ENCODE measurements around the gene FAM117B.

DNA sequence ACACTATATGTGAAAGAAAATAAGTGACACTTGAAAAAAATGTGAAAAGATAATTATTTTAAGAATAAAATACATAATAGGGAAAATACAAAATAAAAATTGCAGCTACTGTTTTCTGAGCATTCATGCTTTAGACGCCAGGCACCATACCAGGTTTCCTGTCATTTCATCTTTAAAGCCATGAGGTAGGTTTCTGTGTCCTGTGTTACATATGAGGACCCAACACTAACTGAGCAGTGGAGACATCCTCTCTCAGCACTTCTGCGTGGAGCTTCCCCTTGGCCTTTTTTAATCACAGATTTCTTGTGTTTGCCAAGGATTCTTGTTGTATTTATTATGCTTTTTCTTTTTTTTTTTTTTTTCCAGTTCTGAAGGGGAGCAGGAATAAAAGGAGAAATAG, 117.3 kb downstream of the FAM117B start:
- TF ChIP-seq EZH2 (IDR thresholded peaks at IDR 0.05; ENCODE audit: insufficient read depth, low read length): no peak
- TF ChIP-seq, protein P1, sequence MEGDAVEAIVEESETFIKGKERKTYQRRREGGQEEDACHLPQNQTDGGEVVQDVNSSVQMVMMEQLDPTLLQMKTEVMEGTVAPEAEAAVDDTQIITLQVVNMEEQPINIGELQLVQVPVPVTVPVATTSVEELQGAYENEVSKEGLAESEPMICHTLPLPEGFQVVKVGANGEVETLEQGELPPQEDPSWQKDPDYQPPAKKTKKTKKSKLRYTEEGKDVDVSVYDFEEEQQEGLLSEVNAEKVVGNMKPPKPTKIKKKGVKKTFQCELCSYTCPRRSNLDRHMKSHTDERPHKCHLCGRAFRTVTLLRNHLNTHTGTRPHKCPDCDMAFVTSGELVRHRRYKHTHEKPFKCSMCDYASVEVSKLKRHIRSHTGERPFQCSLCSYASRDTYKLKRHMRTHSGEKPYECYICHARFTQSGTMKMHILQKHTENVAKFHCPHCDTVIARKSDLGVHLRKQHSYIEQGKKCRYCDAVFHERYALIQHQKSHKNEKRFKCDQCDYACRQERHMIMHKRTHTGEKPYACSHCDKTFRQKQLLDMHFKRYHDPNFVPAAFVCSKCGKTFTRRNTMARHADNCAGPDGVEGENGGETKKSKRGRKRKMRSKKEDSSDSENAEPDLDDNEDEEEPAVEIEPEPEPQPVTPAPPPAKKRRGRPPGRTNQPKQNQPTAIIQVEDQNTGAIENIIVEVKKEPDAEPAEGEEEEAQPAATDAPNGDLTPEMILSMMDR (IDR thresholded peaks at IDR 0.05; ENCODE audit: insufficient read depth, low read depth, low read length): no peak
